ENCODE results near the gene ATP8B1. TPM values are rescaled to one million over a fixed set of nuclear protein-coding genes. Genes with fewer than 3 reads are reported as not detected.

Gene ATP8B1
- total and polyA plus RNA-seq, 8 donors: 14.4 to 189 (median 53.3) TPM

GRCh38 chr18:57655740-57656139, 147.4 kb downstream of the ATP8B1 start:
- intact Hi-C loops (cut with DNase I; ENCODE audit: low total_unique reads): no loop called here
- no peak overlapping the region for H3K27ac ChIP-seq
- H3K9me3 ChIP-seq: peaks cover 5 to 15% (median 11%) of the 10 kb centered on the region in 4 donors
- 94 to 98% (median 97%) methylated on average over 2 of the region's 2 CpGs for WGBS, 5 donors
- TF ChIP-seq POLR2A (IDR thresholded peaks at IDR 0.05) (no peak), EP300 (IDR thresholded peaks at IDR 0.05) (no peak), CTCF (IDR thresholded peaks at IDR 0.05) (no peak), POLR2AphosphoS5 (IDR thresholded peaks at IDR 0.05) (no peak)
- H3K4me1 ChIP-seq: peaks cover 0 to 24% (median 15%) of the 10 kb centered on the region in 4 donors
- H3K4me3 ChIP-seq: no peak overlapping the region
- H3K27me3 ChIP-seq: no peaks in the 10 kb centered on the region
- peaks cover 2 to 90% (median 89%) of the 10 kb centered on the region in 4 donors for H3K36me3 ChIP-seq
- no peak for DNase-seq

- no peak overlapping the region for H3K27ac ChIP-seq
- peaks cover 2 to 93% (median 89%) of the 10 kb centered on the region in 4 donors for H3K36me3 ChIP-seq
- no peak overlapping the region for H3K4me3 ChIP-seq
- H3K9me3 ChIP-seq: peaks cover 5 to 15% (median 11%) of the 10 kb centered on the region in 4 donors
- intact Hi-C loops (cut with DNase I; ENCODE audit: low total_unique reads): no loop called here
- TF ChIP-seq CTCF (IDR thresholded peaks at IDR 0.05): no peak
- no peak for TF ChIP-seq POLR2A (IDR thresholded peaks at IDR 0.05)
- no peak for TF ChIP-seq POLR2AphosphoS5 (IDR thresholded peaks at IDR 0.05)
- TF ChIP-seq EP300 (IDR thresholded peaks at IDR 0.05): no peak
- no peaks in the 10 kb centered on the region for H3K27me3 ChIP-seq
- H3K4me1 ChIP-seq: peaks cover 4 to 12% (median 10%) of the 10 kb centered on the region in 4 donors
- DNase-seq: no peak
Measured at GRCh38 chr18:57651914-57652313, 151.2 kb downstream of the ATP8B1 start.

- peaks cover 2 to 81% (median 70%) of the 10 kb centered on the region in 4 donors for H3K36me3 ChIP-seq
- no peaks in the 10 kb centered on the region for H3K27me3 ChIP-seq
- H3K4me3 ChIP-seq: no peak overlapping the region
- no peaks in the 10 kb centered on the region for H3K9me3 ChIP-seq
- intact Hi-C loops (cut with DNase I; ENCODE audit: low total_unique reads): no loop called here
- peak overlapping the region in 3 of 5 donors; percentile 7 to 56 (median 47) for H3K27ac ChIP-seq
- WGBS, 5 donors: 70 to 78% (median 75%) methylated on average over 11 of the region's 11 CpGs
- peaks cover 4 to 12% (median 10%) of the 10 kb centered on the region in 4 donors for H3K4me1 ChIP-seq
- TF ChIP-seq EP300 (IDR thresholded peaks at IDR 0.05): no peak
- no peak for TF ChIP-seq POLR2A (IDR thresholded peaks at IDR 0.05)
- no peak for TF ChIP-seq CTCF (IDR thresholded peaks at IDR 0.05)
- TF ChIP-seq POLR2AphosphoS5 (IDR thresholded peaks at IDR 0.05): no peak
- no peak for DNase-seq
Measured at GRCh38 chr18:57649556-57650500, 153.3 kb downstream of the ATP8B1 start.

GRCh38 chr18:57648414-57648813, 154.7 kb downstream of the ATP8B1 start:
- TF ChIP-seq POLR2A (IDR thresholded peaks at IDR 0.05) (no peak), POLR2AphosphoS5 (IDR thresholded peaks at IDR 0.05) (no peak), CTCF (IDR thresholded peaks at IDR 0.05) (no peak), EP300 (IDR thresholded peaks at IDR 0.05) (no peak)
- Histone ChIP-seq H3K4me1 (peaks cover 4 to 12% (median 10%) of the 10 kb centered on the region in 4 donors), H3K36me3 (peaks cover 2 to 72% (median 61%) of the 10 kb centered on the region in 4 donors), H3K4me3 (no peak overlapping the region), H3K27me3 (no peaks in the 10 kb centered on the region), H3K27ac (no peak overlapping the region), H3K9me3 (peaks cover 0 to 9% (median 0%) of the 10 kb centered on the region in 4 donors)
- 89 to 93% (median 91%) methylated on average over 31 to 32 of the region's 32 CpGs for WGBS, 5 donors
- intact Hi-C loops (cut with DNase I; ENCODE audit: low total_unique reads): no loop called here
- no peak for DNase-seq

Data from stomach (tissue), 9 donors.